ENCODE measurements around the gene SLCO3A1.

GRCh38 chr15:92105611-92106010 is 252.1 kb downstream of the SLCO3A1 start:
- no peak for TF ChIP-seq POLR2A (IDR thresholded peaks at IDR 0.05)
- TF ChIP-seq, protein P1, sequence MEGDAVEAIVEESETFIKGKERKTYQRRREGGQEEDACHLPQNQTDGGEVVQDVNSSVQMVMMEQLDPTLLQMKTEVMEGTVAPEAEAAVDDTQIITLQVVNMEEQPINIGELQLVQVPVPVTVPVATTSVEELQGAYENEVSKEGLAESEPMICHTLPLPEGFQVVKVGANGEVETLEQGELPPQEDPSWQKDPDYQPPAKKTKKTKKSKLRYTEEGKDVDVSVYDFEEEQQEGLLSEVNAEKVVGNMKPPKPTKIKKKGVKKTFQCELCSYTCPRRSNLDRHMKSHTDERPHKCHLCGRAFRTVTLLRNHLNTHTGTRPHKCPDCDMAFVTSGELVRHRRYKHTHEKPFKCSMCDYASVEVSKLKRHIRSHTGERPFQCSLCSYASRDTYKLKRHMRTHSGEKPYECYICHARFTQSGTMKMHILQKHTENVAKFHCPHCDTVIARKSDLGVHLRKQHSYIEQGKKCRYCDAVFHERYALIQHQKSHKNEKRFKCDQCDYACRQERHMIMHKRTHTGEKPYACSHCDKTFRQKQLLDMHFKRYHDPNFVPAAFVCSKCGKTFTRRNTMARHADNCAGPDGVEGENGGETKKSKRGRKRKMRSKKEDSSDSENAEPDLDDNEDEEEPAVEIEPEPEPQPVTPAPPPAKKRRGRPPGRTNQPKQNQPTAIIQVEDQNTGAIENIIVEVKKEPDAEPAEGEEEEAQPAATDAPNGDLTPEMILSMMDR (IDR thresholded peaks at IDR 0.05) = no peak
